Retinal pigment epithelial cell (primary cell): ENCODE results near the gene AMBRA1.

Experiments
- DNase-seq: peaks from one replicate; pipeline ENCODE4 v3.0.0-alpha.2; 2010; ENCODE audit warnings: low read depth
- H3K4me3 ChIP-seq: 2 replicates; pipeline ENCODE4 v1.5.1; 2011; ENCODE audit warnings: mild to moderate bottlenecking, low read length, control low read depth, moderate library complexity
- CTCF ChIP-seq: conservative IDR thresholded peaks from 2 replicates; pipeline ENCODE4 v1.5.1; 2011; ENCODE audit warnings: low read depth, low read length, control low read depth, inconsistent platforms

AMBRA1 gene

GRCh38 chr11:46347637-46348311, 246.0 kb downstream of the AMBRA1 start:
- H3K4me3 ChIP-seq = peak overlapping the region; percentile 81
- no peak for TF ChIP-seq CTCF
- DNase-seq = no peak

- peak within 1 kb of the TSS; percentile 81 for H3K4me3 ChIP-seq
- no peak for DNase-seq
- peak; percentile 36 for TF ChIP-seq CTCF
Observed at GRCh38 chr11:46346886-46347636, 246.8 kb downstream of the AMBRA1 start, which contains the start of gene DGKZ. TSS of gene DGKZ (plus strand) at chr11:46347463. CDS start at chr11:46347660, 197 bp downstream.
